Motor neuron (in vitro differentiated cells): ENCODE measurements around the gene CCDC9. TPM values are rescaled to one million over a fixed set of nuclear protein-coding genes. Genes with fewer than 3 reads are reported as not detected.
A peak's percentile ranks its signal among the peaks of the same experiment; 100 is the strongest.
"Not testable (repeated sequence)": the region's sequence is repeated elsewhere in the genome, so short reads cannot be mapped to it uniquely, and the experiment has no call there.

Experiments
- ATAC-seq, 8 experiments: fragments of 200-7000 bp; cut with Tn5 transposase; replicated peaks in 6 of 8; 2 replicates each; pipeline ENCODE4 v1.8.0; 2021; ENCODE audit warnings: mild to moderate bottlenecking in 8 of 8, moderate library complexity in 8 of 8
- H3K27ac ChIP-seq, 2 donors: fragments of 250-450 bp; sonication (Bioruptor Pico); 2 replicates each; pipeline ENCODE4 v1.9.0; 2021; ENCODE audit warnings: antibody characterized with exemption in 2 of 2, mild to moderate bottlenecking in 2 of 2, moderate library complexity in 1 of 2
- H3K4me1 ChIP-seq, 2 donors: fragments of 250-450 bp; sonication (Bioruptor Pico); replicated peaks in 1 of 2; 2 replicates each; pipeline ENCODE4 v1.6.1; 2021; ENCODE audit warnings: antibody characterized with exemption in 2 of 2, mild to moderate bottlenecking in 2 of 2, moderate library complexity in 1 of 2
- H3K4me3 ChIP-seq, 5 donors: fragments of 250-450 bp; sonication (Bioruptor Pico); 2 replicates each; pipeline ENCODE4 v1.9.0; 2021; ENCODE audit warnings: antibody characterized with exemption in 5 of 5, mild to moderate bottlenecking in 5 of 5, moderate library complexity in 4 of 5
- WGBS, 10 experiments: fragments of 450-650 bp; shearing (Covaris generic); methylation state at CpG; one replicate each; pipeline ENCODE4 v1.0.0; 2022; 5-methylcytosine and 5-hydroxymethylcytosine counted together
- in situ Hi-C, 9 experiments: fragments of 400-800 bp; cut with MboI; loops; one replicate each; pipeline ENCODE4 v1.15.0; 2021; ENCODE audit warnings: low sequenced_read_pairs in 9 of 9, low pct_unique_long_range_greater_than_20kb in 2 of 9; ENCODE audit not compliant: unreplicated experiment in 9 of 9
- total RNA-seq, 8 experiments: library from RNA; unstranded; fragments of 300-600 nt; gene quantifications; 2 replicates each; pipeline versions ENCODE4 v1.2.3 to v1.2.4, GENCODE V29; 2022

CCDC9 gene
- total RNA-seq, 8 experiments from 2014 or later, result 12.9 to 45.7 (median 17.4) TPM

GRCh38 chr19:47296036-47296435 is 39.7 kb downstream of the CCDC9 start:
- Histone ChIP-seq H3K4me3 (no peak overlapping the region), H3K27ac (no peak overlapping the region), H3K4me1 (peaks cover 0 to 2% of the 10 kb centered on the region in 2 donors)
- WGBS, 10 experiments, result 11 to 100% (median 20%) methylated on average over 2 to 9 of the region's 12 CpGs; no CpG with 5 or more reads in 3 of the 10 experiments
- in situ Hi-C loops, result loop anchor here in 5 of 9 experiments (10.0 to 25.0 kb wide), 4 partner anchors 109 to 441 kb away; partner anchors contain the start of genes MEIS3 (in 2 of the 5), NAPA (in 1 of the 5) and NOP53 (in 1 of the 5)
- ATAC-seq, result peak; percentile 92 to 99 (median 94)

GRCh38 chr19:47300867-47301266 is 44.5 kb downstream of the CCDC9 start:
- ATAC-seq, H3K4me3 ChIP-seq, H3K27ac ChIP-seq, in situ Hi-C loops, H3K4me1 ChIP-seq: not testable (repeated sequence)
- 78 to 100% (median 89%) methylated on average over 3 to 5 of the region's 14 CpGs; no CpG with 5 or more reads in 5 of the 10 experiments for WGBS, 10 experiments

GRCh38 chr19:47302249-47302648 is 45.9 kb downstream of the CCDC9 start:
- H3K4me1 ChIP-seq, result no peaks in the 10 kb centered on the region
- no peak overlapping the region for H3K27ac ChIP-seq
- no peak overlapping the region for H3K4me3 ChIP-seq
- no peak for ATAC-seq
- in situ Hi-C loops, result no loop called here
- 50 to 100% (median 91%) methylated on average over 1 to 7 of the region's 10 CpGs for WGBS, 10 experiments

GRCh38 chr19:47303966-47304365 is 47.6 kb downstream of the CCDC9 start:
- in situ Hi-C loops, result no loop called here
- Histone ChIP-seq H3K4me1 (no peaks in the 10 kb centered on the region), H3K27ac (no peak overlapping the region), H3K4me3 (no peak overlapping the region)
- WGBS, 10 experiments, result 71 to 100% (median 83%) methylated on average over 1 to 6 of the region's 6 CpGs
- no peak for ATAC-seq

- WGBS, 10 experiments, result 0 to 35% (median 13%) methylated on average over 1 to 14 of the region's 14 CpGs; no CpG with 5 or more reads in 1 of the 10 experiments
- H3K4me3 ChIP-seq, result no peak overlapping the region
- no peak overlapping the region for H3K27ac ChIP-seq
- in situ Hi-C loops, result no loop called here
- peak in 3 of 8 experiments; percentile 71 to 97 (median 89) for ATAC-seq
- H3K4me1 ChIP-seq, result no peaks in the 10 kb centered on the region
Observed at GRCh38 chr19:47305309-47305751, 49.0 kb downstream of the CCDC9 start.

- no peak for ATAC-seq
- peaks cover 0 to 6% of the 10 kb centered on the region in 2 donors for H3K4me1 ChIP-seq
- WGBS, 10 experiments, result 60 to 96% (median 87%) methylated on average over 1 to 3 of the region's 3 CpGs; no CpG with 5 or more reads in 4 of the 10 experiments
- H3K27ac ChIP-seq, result no peak overlapping the region
- no peak overlapping the region for H3K4me3 ChIP-seq
- in situ Hi-C loops, result no loop called here
Observed at GRCh38 chr19:47306303-47306702, 50.0 kb downstream of the CCDC9 start.

- in situ Hi-C loops, result no loop called here
- H3K27ac ChIP-seq, result no peak overlapping the region
- WGBS, 10 experiments, result 20 to 100% (median 78%) methylated on average over 1 to 7 of the region's 8 CpGs; no CpG with 5 or more reads in 3 of the 10 experiments
- H3K4me1 ChIP-seq, result peaks cover 0 to 6% of the 10 kb centered on the region in 2 donors
- ATAC-seq, result no peak
- H3K4me3 ChIP-seq, result no peak overlapping the region
Observed at GRCh38 chr19:47309038-47309437, 52.7 kb downstream of the CCDC9 start.

GRCh38 chr19:47309608-47310007 is 53.3 kb downstream of the CCDC9 start, which contains the start of gene C5AR1:
Gene C5AR1, plus strand, starts transcription at chr19:47309861. Its CDS starts 35 bp downstream, at chr19:47309896.
- 12 to 60% (median 49%) methylated on average over 1 to 7 of the region's 12 CpGs; no CpG with 5 or more reads in 4 of the 10 experiments for WGBS, 10 experiments
- ATAC-seq, result no peak
- in situ Hi-C loops, result no loop called here
- H3K4me3 ChIP-seq, result no peak within 1 kb of the TSS
- peaks cover 0 to 6% of the 10 kb centered on the region in 2 donors for H3K4me1 ChIP-seq
- H3K27ac ChIP-seq, result no peak within 1 kb of the TSS

GRCh38 chr19:47310323-47310722 is 54.0 kb downstream of the CCDC9 start:
- H3K4me3 ChIP-seq, result no peak overlapping the region
- 60 to 92% (median 80%) methylated on average over 1 to 2 of the region's 2 CpGs; no CpG with 5 or more reads in 4 of the 10 experiments for WGBS, 10 experiments
- no peak overlapping the region for H3K27ac ChIP-seq
- H3K4me1 ChIP-seq, result peaks cover 0 to 6% of the 10 kb centered on the region in 2 donors
- no peak for ATAC-seq
- in situ Hi-C loops, result no loop called here

- Histone ChIP-seq H3K4me1 (peaks cover 0 to 6% of the 10 kb centered on the region in 2 donors), H3K27ac (no peak overlapping the region), H3K4me3 (no peak overlapping the region)
- peak in 2 of 8 experiments; percentile 13 to 38 for ATAC-seq
- in situ Hi-C loops, result no loop called here
- WGBS, 10 experiments, result 30 to 70% (median 40%) methylated on average over 1 to 5 of the region's 5 CpGs; no CpG with 5 or more reads in 4 of the 10 experiments
Observed at GRCh38 chr19:47310819-47311218, 54.5 kb downstream of the CCDC9 start.

- ATAC-seq, result no peak
- 64 to 100% (median 90%) methylated on average over 1 to 4 of the region's 5 CpGs; no CpG with 5 or more reads in 3 of the 10 experiments for WGBS, 10 experiments
- in situ Hi-C loops, result no loop called here
- Histone ChIP-seq H3K4me1 (peaks cover 0 to 6% of the 10 kb centered on the region in 2 donors), H3K4me3 (no peak overlapping the region), H3K27ac (no peak overlapping the region)
Observed at GRCh38 chr19:47312366-47313006, 56.2 kb downstream of the CCDC9 start.

GRCh38 chr19:47313754-47314295 is 57.5 kb downstream of the CCDC9 start:
- Histone ChIP-seq H3K4me1 (peaks cover 0 to 6% of the 10 kb centered on the region in 2 donors), H3K4me3 (no peak overlapping the region), H3K27ac (no peak overlapping the region)
- in situ Hi-C loops, result no loop called here
- no peak for ATAC-seq
- 47 to 94% (median 83%) methylated on average over 2 to 6 of the region's 10 CpGs; no CpG with 5 or more reads in 1 of the 10 experiments for WGBS, 10 experiments

- Histone ChIP-seq H3K4me3 (no peak overlapping the region), H3K27ac (no peak overlapping the region), H3K4me1 (peaks cover 0 to 6% of the 10 kb centered on the region in 2 donors)
- 0 to 88% (median 44%) methylated on average over 1 to 10 of the region's 12 CpGs; no CpG with 5 or more reads in 1 of the 10 experiments for WGBS, 10 experiments
- peak; percentile 91 to 100 (median 98) for ATAC-seq
- in situ Hi-C loops, result no loop called here
Observed at GRCh38 chr19:47315125-47315821, 58.9 kb downstream of the CCDC9 start.
